Rectal smooth muscle tissue (tissue), 1 donor: ENCODE measurements around the gene SUMF1.

Experiments
- H3K27ac ChIP-seq: one replicate; pipeline ENCODE4 v1.7.0; 2013; ENCODE audit warnings: low read depth, low read length, inconsistent platforms
- H3K27me3 ChIP-seq: one replicate; pipeline ENCODE4 v1.7.0; 2013; ENCODE audit warnings: low read length; ENCODE audit not compliant: control insufficient read depth, insufficient read depth
- H3K36me3 ChIP-seq: one replicate; pipeline ENCODE4 v1.7.0; 2013; ENCODE audit warnings: low read length; ENCODE audit not compliant: control insufficient read depth, insufficient read depth
- H3K4me1 ChIP-seq: one replicate; pipeline ENCODE4 v1.7.0; 2013; ENCODE audit warnings: low read length; ENCODE audit not compliant: control insufficient read depth, insufficient read depth
- H3K4me3 ChIP-seq: one replicate; pipeline ENCODE4 v1.7.0; 2013; ENCODE audit warnings: low read length
- H3K9ac ChIP-seq: one replicate; pipeline ENCODE4 v1.7.0; 2013; ENCODE audit warnings: low read length

Gene SUMF1

GRCh38 chr3:4494895-4495264 lies 27.8 kb upstream of the SUMF1 start:
- Histone ChIP-seq H3K9ac (no peak overlapping the region), H3K27me3 (no peaks in the 10 kb centered on the region), H3K36me3 (no peaks in the 10 kb centered on the region), H3K4me1 (peaks cover 11% of the 10 kb centered on the region), H3K4me3 (peak overlapping the region; percentile 88), H3K27ac (peak overlapping the region; percentile 69)

DNA sequence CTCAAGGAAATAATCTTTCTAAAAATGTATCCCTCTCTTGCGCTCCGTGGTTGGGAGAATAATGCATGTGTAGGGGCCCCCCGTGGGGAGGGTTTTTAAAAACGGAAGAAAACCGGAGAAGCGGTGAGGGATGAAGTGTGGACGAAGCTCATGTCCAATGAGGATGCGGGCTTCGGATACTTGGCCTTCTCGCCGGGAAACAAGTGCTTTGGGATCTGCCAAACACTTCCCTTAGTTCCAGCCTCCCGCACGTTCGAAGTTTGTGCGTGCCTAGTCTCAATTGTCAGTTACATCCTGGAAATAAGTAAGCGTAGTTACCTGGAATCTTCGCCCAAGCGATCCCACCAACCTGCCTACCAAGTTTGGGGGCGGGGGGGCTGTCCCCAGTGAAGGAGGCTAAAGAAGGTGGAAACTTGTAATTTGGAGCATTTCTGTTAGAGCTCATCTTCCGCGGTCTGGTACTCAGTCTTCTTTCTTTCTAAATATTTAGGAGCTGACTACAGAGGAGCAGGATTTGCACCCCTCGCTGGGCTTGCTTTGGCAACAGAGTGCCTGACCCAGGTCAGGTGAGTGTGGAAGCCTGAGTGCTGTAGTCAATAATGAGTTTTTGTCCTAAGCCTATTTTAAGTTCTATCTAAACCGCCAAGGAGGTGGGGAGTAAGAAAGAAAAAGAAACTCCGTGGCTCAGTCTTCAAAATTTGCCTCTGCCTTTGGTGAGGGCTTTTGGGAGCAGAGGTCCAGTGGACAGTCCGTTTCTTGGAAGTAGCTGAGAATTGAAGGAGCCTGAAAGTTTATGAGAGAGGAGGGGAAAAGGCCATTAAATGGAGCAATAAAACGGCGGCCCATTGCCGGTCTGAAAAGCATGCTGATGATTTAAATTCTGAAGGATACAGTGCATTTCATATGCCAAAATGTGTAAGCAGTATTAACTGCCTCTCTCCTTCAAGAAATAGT lies 27.1 kb upstream of the SUMF1 start:
- Histone ChIP-seq H3K9ac (no peak overlapping the region), H3K27ac (peak overlapping the region; percentile 69), H3K36me3 (no peaks in the 10 kb centered on the region), H3K4me1 (peaks cover 11% of the 10 kb centered on the region), H3K4me3 (peak overlapping the region; percentile 88), H3K27me3 (no peaks in the 10 kb centered on the region)

DNA sequence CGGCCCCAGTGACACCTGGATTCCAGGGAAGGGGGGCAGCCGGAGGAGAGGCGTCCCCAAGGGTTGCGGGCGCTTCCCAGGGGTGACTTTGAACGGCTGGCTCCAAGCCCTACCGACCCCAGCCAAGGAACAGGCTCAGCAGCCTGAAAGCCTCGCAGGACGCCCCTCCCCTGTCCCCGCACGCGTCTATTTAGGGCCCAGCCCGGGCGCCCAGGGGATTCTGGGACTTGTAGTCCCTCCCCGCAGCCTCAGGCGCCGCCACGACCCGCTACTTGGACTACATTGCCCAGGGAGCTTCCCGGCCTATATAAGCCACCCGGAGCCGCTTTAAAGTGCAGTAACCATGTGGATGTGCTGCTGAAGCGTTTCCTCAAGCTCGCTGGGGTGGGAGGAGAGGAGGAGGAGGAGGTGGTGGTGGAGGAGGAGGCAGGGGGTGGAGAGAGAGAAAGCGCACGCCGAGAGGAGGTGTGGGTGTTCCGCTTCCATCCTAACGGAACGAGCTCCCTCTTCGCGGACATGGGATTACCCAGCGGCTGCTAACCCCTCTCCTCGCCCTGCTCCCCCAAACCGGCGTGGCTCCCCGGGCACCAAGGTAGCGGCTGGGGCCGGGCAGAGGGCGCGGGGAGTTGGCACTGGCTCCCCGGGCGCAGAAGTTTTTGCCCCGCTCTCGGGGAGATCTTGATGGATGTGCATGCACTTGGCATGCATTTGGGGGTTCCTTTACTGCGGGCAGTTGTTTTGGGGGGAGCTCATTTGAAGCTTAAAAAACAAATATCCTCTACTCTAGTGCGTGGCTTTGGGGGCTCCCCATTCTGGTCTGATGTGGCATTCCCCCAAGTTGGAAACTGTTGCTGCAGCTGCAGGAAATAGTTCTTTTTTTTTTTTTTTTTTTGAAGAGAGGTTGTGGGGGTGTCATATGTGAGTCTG lies 26.2 kb upstream of the SUMF1 start, which contains the start of gene ITPR1:
Gene ITPR1, plus strand, starts transcription at position 335 of the 927 bp plus-strand sequence. CDS start 23,144 bp downstream, outside the sequence.
- Histone ChIP-seq H3K4me1 (peaks cover 11% of the 10 kb centered on the region), H3K27me3 (no peaks in the 10 kb centered on the region), H3K9ac (peak within 1 kb of the TSS; percentile 57), H3K36me3 (no peaks in the 10 kb centered on the region), H3K27ac (peak within 1 kb of the TSS; percentile 83), H3K4me3 (peak within 1 kb of the TSS; percentile 88)

- peak overlapping the region; percentile 88 for H3K4me3 ChIP-seq
- H3K4me1 ChIP-seq = peaks cover 11% of the 10 kb centered on the region
- no peaks in the 10 kb centered on the region for H3K36me3 ChIP-seq
- H3K9ac ChIP-seq = peak overlapping the region; percentile 57
- H3K27ac ChIP-seq = peak overlapping the region; percentile 83
- no peaks in the 10 kb centered on the region for H3K27me3 ChIP-seq
Measured at GRCh38 chr3:4492208-4493013, 25.3 kb upstream of the SUMF1 start.

DNA sequence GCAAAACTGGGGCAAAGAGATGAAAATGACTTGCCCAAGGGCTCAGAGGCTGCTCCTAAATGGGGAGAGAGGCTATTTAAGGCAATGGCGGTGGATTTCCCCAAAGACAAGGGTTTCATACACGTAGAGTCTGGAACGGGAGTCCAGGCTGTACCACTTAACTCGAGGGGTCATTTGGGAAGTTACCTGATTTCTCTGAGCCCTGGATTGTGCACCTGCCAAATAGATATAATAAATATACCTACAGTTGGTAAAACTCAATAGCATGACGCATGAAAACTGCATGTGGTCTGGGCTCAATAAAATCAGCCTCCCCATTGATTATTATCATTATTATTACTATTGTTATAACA lies 24.8 kb upstream of the SUMF1 start:
- Histone ChIP-seq H3K4me1 (peaks cover 11% of the 10 kb centered on the region), H3K36me3 (no peaks in the 10 kb centered on the region), H3K27me3 (no peaks in the 10 kb centered on the region), H3K4me3 (peak overlapping the region; percentile 88), H3K9ac (no peak overlapping the region), H3K27ac (no peak overlapping the region)

- no peak overlapping the region for H3K9ac ChIP-seq
- no peak overlapping the region for H3K4me3 ChIP-seq
- H3K27me3 ChIP-seq = no peaks in the 10 kb centered on the region
- no peaks in the 10 kb centered on the region for H3K36me3 ChIP-seq
- H3K4me1 ChIP-seq = no peaks in the 10 kb centered on the region
- H3K27ac ChIP-seq = no peak overlapping the region
Measured at GRCh38 chr3:4478261-4478660, 11.2 kb upstream of the SUMF1 start.

DNA sequence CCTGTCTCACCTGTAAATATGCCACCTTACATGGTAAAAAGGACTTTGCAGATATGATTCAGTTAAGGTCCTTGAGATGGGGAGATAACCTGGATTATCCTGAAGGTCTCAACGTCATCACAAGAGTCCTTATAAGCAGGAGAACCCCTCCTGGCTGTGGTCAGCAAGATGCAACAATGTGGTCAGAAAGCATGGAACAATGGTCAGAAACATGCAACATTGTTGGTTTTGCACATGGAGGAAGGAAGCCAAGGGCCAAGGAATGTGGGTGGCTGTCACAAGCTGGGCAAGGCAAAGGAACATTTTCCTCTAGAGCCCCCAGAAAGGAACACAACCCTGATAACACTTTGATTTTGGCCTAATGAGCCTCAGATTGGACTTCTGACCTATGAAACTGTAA lies 9.4 kb upstream of the SUMF1 start:
- Histone ChIP-seq H3K4me3 (no peak overlapping the region), H3K9ac (no peak overlapping the region), H3K27ac (no peak overlapping the region), H3K36me3 (no peaks in the 10 kb centered on the region), H3K27me3 (peaks cover 2% of the 10 kb centered on the region), H3K4me1 (no peaks in the 10 kb centered on the region)

GRCh38 chr3:4475804-4476203 lies 8.7 kb upstream of the SUMF1 start:
- H3K27ac ChIP-seq = no peak overlapping the region
- H3K4me1 ChIP-seq = no peaks in the 10 kb centered on the region
- H3K36me3 ChIP-seq = no peaks in the 10 kb centered on the region
- no peak overlapping the region for H3K9ac ChIP-seq
- peaks cover 2% of the 10 kb centered on the region for H3K27me3 ChIP-seq
- no peak overlapping the region for H3K4me3 ChIP-seq

DNA sequence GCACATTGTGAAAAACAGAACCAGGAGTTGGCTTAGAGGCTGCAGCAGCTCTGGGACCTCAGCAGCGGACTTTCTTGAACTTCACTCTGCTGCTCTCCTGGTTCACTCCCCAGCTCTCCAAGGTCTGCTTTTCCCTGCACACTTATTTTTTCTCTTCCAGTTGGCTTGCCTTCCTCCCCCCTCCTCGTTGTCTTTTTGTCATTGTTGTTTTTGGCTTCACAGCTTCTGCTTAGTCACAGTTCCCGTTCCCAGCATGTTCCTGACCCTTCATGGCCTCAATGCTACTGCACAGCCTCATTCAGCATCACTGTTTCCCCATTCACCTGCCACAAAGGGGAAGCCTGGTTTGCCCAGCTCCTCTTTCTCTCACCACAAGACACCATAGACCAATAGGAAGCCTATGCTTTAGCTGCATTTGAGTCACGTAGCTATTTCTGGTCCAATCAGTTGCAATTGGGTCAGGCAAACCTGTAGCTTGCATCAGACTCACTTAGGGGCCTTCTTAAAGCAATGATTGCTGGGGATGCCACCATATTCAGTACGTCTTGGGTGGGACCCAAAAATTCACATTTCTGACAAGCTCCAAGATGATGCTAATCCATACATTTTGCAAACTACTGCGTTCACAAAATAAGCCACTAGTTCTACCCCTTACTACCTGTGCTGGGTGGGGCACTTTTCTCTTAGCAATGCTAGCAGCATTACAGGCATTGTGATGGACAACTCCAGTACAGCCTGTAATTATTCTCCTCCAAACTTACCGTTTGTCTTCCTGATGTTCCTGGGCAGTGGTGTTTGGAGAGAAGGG lies 7.8 kb upstream of the SUMF1 start:
- no peak overlapping the region for H3K4me3 ChIP-seq
- no peaks in the 10 kb centered on the region for H3K36me3 ChIP-seq
- H3K27ac ChIP-seq = no peak overlapping the region
- no peaks in the 10 kb centered on the region for H3K4me1 ChIP-seq
- H3K27me3 ChIP-seq = peaks cover 2% of the 10 kb centered on the region
- no peak overlapping the region for H3K9ac ChIP-seq

- Histone ChIP-seq H3K27ac (no peak overlapping the region), H3K4me3 (no peak overlapping the region), H3K36me3 (no peaks in the 10 kb centered on the region), H3K4me1 (no peaks in the 10 kb centered on the region), H3K27me3 (peaks cover 2% of the 10 kb centered on the region), H3K9ac (no peak overlapping the region)
Measured at GRCh38 chr3:4472766-4473165, 5.7 kb upstream of the SUMF1 start.

- H3K9ac ChIP-seq = no peak overlapping the region
- H3K27ac ChIP-seq = no peak overlapping the region
- peaks cover 2% of the 10 kb centered on the region for H3K27me3 ChIP-seq
- no peaks in the 10 kb centered on the region for H3K4me1 ChIP-seq
- H3K36me3 ChIP-seq = no peaks in the 10 kb centered on the region
- no peak overlapping the region for H3K4me3 ChIP-seq
Measured at GRCh38 chr3:4472312-4472711, 5.2 kb upstream of the SUMF1 start.
